Renal cortical epithelial cell (primary cell): ENCODE results near the gene FAM50B. TPM values are rescaled to one million over a fixed set of nuclear protein-coding genes. Genes with fewer than 3 reads are reported as not detected.

ENCODE experiments used
- DNase-seq: peaks from one replicate; pipeline ENCODE4 v3.0.0-alpha.2; 2011; ENCODE audit warnings: low read depth
- total RNA-seq: library from RNA; depleted of rRNA; stranded (reverse); fragments of >200 nt; gene quantifications from 2 replicates; pipeline ENCODE4 v1.2.3, GENCODE V29; 2014

Gene FAM50B
- total RNA-seq, 1 donor from 2014 or later: 12.6 TPM

GRCh38 chr6:3819161-3820110, 29.7 kb upstream of the FAM50B start:
- no peak for DNase-seq

- DNase-seq: no peak
These were observed 28.6 kb upstream of the FAM50B start for GRCh38 chr6:3820563-3820962.

GRCh38 chr6:3822747-3823445, 26.3 kb upstream of the FAM50B start:
- DNase-seq: peak; percentile 52

GRCh38 chr6:3823671-3824070, 25.5 kb upstream of the FAM50B start:
- no peak for DNase-seq

- DNase-seq: peak; percentile 29
These were observed 23.8 kb upstream of the FAM50B start for GRCh38 chr6:3825331-3825831.

GRCh38 chr6:3825851-3826581, 23.2 kb upstream of the FAM50B start:
- DNase-seq: peak; percentile 98

- DNase-seq: no peak
These were observed 19.9 kb upstream of the FAM50B start for GRCh38 chr6:3829285-3829684.

GRCh38 chr6:3830806-3831205, 18.4 kb upstream of the FAM50B start:
- no peak for DNase-seq

GRCh38 chr6:3831761-3832530, 17.2 kb upstream of the FAM50B start:
- no peak for DNase-seq

GRCh38 chr6:3835055-3835731, 14.0 kb upstream of the FAM50B start:
- peak; percentile 91 for DNase-seq

GRCh38 chr6:3835785-3836184, 13.4 kb upstream of the FAM50B start:
- no peak for DNase-seq

- DNase-seq: no peak
These were observed 12.6 kb upstream of the FAM50B start for GRCh38 chr6:3836566-3836965.

- no peak for DNase-seq
These were observed 11.4 kb upstream of the FAM50B start for GRCh38 chr6:3837781-3838180.

GRCh38 chr6:3838992-3839867, 9.9 kb upstream of the FAM50B start:
- peak; percentile 73 for DNase-seq

GRCh38 chr6:3841066-3841454, 8.1 kb upstream of the FAM50B start:
- no peak for DNase-seq

- DNase-seq: peak; percentile 21
These were observed 7.2 kb upstream of the FAM50B start for GRCh38 chr6:3841711-3842565.

GRCh38 chr6:3843379-3844096, 5.6 kb upstream of the FAM50B start:
- DNase-seq: no peak

- DNase-seq: peak; percentile 70
These were observed 5.1 kb upstream of the FAM50B start for GRCh38 chr6:3844097-3844463.
